PFSK-1 (cell line): ENCODE results near the gene IRGQ.

ENCODE experiments used
- FOXP2 ChIP-seq: optimal IDR thresholded peaks from 2 replicates; pipeline ENCODE3; 2011; ENCODE audit warnings: borderline replicate concordance, control low read depth, inconsistent platforms; ENCODE audit not compliant: insufficient read depth; ENCODE audit errors: extremely low read length, extremely low read depth
- POLR2AphosphoS5 ChIP-seq: IDR thresholded peaks from 2 replicates; pipeline ENCODE4 v1.6.1; 2012; ENCODE audit warnings: low read depth, mild to moderate bottlenecking, control low read depth, low read length, moderate library complexity
- REST ChIP-seq, 2 experiments: IDR thresholded peaks; 2 replicates each; pipeline versions ENCODE4 v1.6.1 to v1.8.0; 2011 to 2012; ENCODE audit warnings: low read depth in 2 of 2, low read length in 2 of 2, control low read depth in 1 of 2, inconsistent platforms in 1 of 2, mild to moderate bottlenecking in 1 of 2, moderate library complexity in 1 of 2; ENCODE audit not compliant: insufficient read depth in 1 of 2
- SIN3A ChIP-seq: IDR thresholded peaks from 2 replicates; pipeline ENCODE4 v1.6.1; 2012; ENCODE audit warnings: mild to moderate bottlenecking, low read length, moderate library complexity, borderline replicate concordance; ENCODE audit not compliant: insufficient read depth
- TAF1 ChIP-seq: IDR thresholded peaks from 2 replicates; pipeline ENCODE4 v1.6.1; 2012; ENCODE audit warnings: low read length, control low read depth, borderline replicate concordance; ENCODE audit not compliant: insufficient read depth

The IRGQ gene

GRCh38 chr19:43589277-43589676 is 6.7 kb downstream of the IRGQ start:
- no peak for TF ChIP-seq POLR2AphosphoS5
- no peak for TF ChIP-seq TAF1
- TF ChIP-seq REST (IDR thresholded peaks at IDR 0.05; ENCODE audit: insufficient read depth in 1 of 2, low read depth in 2 of 2, low read length in 2 of 2) = no peak
- no peak for TF ChIP-seq FOXP2
- TF ChIP-seq SIN3A = no peak

GRCh38 chr19:43586346-43586745 is 9.6 kb downstream of the IRGQ start:
- TF ChIP-seq TAF1 (no peak), REST (IDR thresholded peaks at IDR 0.05; ENCODE audit: insufficient read depth in 1 of 2, low read depth in 2 of 2, low read length in 2 of 2) (no peak), FOXP2 (no peak), SIN3A (no peak), POLR2AphosphoS5 (no peak)

GRCh38 chr19:43584484-43584883 is 11.4 kb downstream of the IRGQ start:
- no peak for TF ChIP-seq TAF1
- TF ChIP-seq FOXP2 = no peak
- TF ChIP-seq SIN3A = no peak
- TF ChIP-seq REST (IDR thresholded peaks at IDR 0.05; ENCODE audit: insufficient read depth in 1 of 2, low read depth in 2 of 2, low read length in 2 of 2) = no peak
- no peak for TF ChIP-seq POLR2AphosphoS5

GRCh38 chr19:43582495-43582894 is 13.4 kb downstream of the IRGQ start:
- TF ChIP-seq FOXP2 (no peak), TAF1 (no peak), POLR2AphosphoS5 (no peak), SIN3A (no peak), REST (IDR thresholded peaks at IDR 0.05; ENCODE audit: insufficient read depth in 1 of 2, low read depth in 2 of 2, low read length in 2 of 2) (no peak)

GRCh38 chr19:43581467-43581866 is 14.5 kb downstream of the IRGQ start:
- TF ChIP-seq REST (IDR thresholded peaks at IDR 0.05; ENCODE audit: insufficient read depth in 1 of 2, low read depth in 2 of 2, low read length in 2 of 2) (no peak), TAF1 (no peak), SIN3A (no peak), POLR2AphosphoS5 (no peak), FOXP2 (no peak)
